HG03280 (cell line): ENCODE measurements around the gene MYH7B.

ENCODE experiments used
- ATAC-seq: cut with Tn5 transposase; IDR thresholded peaks from one replicate; pipeline ENCODE4 v1.9.1; 2021; ENCODE audit warnings: mild to moderate bottlenecking, moderate library complexity; ENCODE audit not compliant: unreplicated experiment

Gene MYH7B

GRCh38 chr20:34971561-34972235, 16.0 kb downstream of the MYH7B start:
- ATAC-seq, result no peak

DNA sequence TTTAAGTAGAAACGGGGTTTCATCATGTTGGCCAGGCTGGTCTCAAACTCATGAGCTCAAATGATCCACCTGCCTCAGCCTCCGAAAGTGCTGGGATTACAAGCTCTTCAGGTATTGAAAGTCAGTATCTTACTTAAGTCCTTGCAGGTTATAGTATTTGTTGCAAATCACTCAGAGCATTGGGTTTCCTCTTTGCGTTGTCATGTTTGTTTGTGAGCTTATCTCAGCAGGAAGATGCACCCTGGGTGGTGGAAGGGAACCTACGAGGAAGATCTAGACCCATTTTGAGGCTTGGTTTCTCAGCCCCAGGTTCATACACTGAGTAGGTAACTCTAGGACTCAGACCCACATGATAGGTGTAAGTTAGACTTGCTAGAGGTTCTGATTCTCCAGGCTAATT, 18.6 kb downstream of the MYH7B start:
- no peak for ATAC-seq

DNA sequence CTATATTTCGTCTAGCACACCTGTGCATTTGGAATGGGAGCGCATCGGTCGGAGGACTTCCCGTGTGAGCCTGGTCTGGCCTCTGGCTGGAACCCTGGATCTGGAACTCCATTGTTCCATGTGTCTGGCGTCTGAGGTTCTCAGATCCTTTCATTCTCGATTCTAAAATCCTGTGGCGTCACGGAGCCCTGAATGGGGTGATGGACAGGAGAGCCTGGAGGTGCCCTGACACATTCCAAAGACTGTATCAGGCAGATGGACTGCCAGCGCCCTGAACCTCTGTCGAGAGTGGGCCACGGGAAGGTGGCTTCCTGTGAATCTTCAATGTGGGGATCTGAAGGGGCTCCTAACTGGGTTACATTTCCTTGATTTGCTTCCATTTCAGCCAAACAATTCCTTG, 20.6 kb downstream of the MYH7B start:
- ATAC-seq, result no peak

DNA sequence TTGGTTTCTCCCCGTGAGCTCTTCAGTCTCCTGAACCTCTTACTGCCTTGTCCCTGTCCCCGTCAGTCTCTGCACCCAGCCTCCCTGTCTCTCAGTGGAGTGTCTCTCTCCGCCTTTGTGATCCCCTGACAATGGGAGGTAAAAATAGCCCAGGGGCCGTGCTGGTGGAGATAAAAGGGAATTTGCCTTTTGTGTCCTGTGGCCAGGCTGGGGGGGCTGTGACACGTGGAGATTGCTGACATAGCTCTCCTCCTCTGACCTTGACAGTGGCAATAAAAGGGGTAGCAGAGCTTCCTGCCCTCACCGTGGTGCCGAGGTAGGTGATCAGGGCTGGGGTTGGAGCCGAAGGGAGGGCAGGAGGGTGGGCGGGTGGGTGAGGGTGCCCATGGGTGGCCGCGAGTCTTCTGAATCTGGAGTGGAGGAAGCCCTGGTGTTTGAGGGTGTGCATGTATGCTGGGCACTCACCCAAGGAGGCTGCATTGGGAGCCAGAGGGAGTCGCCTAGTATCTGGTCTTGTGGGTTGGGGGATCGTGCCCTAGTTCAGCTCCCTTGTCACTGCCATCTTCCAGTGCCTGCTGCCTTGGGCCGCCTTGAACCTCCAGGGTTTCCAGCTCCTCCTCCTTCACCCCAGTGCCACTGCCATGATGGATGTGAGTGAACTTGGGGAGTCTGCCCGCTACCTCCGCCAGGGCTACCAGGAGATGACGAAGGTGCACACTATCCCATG, 21.9 kb downstream of the MYH7B start:
- no peak for ATAC-seq

GRCh38 chr20:34978092-34978744, 22.6 kb downstream of the MYH7B start:
- ATAC-seq, result no peak

DNA sequence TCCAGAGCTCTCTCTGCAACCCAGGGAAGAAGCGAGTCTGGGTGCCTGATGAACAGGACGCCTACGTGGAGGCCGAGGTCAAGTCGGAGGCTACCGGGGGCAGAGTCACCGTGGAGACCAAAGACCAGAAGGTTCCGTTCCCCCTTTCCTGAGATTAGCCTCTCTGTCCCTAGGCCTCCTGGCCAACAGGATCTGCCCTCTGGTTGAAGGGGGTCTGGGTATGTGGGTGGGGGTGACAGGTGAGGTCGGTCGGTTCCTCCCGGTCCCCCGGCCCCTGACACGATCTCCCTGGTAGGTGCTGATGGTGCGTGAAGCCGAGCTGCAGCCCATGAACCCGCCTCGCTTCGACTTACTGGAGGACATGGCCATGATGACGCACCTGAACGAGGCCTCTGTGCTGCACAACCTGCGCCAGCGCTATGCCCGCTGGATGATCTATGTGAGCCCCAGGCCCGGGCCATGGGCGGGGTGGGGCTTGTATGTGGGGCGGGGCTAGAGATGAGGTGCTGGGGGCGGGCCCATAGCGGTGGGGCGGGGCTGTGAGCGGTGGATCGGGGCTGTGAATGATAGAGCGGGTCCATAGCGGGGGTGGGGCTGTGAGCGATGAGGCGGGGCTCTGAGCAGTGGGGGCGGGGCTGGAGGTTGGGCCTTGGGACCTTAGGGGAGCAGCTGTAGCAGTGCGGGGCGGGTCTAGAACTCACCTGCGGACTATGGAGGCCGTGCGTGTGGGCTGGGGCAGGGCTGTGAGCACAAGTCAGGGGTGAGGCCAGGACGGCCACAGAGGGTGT, 23.9 kb downstream of the MYH7B start:
- ATAC-seq, result no peak

DNA sequence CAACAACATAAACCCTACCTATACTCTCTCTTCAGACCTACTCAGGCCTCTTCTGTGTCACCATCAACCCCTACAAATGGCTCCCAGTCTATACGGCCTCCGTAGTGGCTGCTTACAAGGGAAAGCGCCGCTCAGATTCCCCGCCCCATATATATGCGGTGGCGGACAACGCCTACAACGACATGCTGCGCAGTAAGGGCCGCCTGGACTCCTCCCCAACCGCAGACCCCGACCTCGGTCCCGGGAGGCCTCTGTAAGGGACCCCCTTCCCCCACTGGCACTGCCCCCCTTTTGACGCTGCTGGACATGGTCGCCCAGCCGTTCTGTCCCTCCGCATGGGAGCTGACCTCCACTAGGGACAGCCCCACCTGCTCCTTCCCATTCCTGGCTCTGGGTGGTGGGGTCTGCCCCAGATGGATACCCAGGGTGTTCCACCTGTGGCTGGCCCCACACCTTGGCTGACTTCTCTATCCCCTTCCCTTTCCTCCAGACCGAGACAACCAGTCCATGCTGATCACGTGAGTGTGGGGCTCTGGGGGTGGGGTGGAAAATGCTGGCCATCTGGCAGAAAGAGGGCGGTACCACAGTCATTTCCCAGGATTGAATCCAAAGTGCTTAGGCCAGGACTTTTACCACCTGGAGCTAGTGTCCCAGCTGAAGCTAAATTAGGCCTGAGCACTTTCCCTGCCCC, 25.0 kb downstream of the MYH7B start:
- ATAC-seq, result no peak

DNA sequence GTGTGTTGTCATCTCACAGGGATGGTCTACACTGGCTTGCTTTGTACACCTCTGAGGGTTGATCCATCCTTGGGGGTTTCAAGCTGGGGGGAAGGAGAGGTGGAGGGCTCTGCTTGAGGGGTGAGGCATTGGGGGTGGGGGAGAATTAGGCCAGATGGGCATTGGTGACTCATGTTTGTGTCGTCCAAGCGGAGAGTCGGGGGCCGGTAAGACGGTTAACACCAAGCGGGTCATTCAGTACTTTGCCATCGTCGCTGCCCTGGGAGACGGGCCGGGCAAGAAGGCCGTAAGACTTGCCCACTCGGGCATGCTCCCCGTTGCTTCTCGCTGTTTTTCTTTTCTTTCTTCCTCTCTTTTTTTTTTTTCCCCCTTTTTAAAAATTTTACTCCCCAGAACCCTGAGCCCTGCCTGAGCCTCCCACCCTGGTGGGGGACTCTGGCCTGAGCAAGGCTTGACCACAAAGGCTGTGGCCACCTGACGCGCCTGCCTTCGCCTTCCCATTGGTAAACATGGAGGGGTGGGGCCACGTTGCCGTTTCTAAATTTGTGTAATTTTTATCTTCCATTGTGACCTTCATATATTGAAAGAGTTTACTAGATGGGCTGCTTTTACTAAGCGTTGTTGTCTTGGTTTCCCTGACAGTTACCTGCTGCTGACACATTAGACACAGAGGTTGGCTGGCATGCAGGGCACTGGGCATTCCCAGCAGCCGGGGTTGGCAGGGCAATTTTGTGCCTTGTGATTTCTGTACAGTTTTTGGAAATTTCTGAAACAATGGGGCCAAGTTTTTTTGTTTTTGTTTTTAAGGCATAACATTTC, 26.8 kb downstream of the MYH7B start:
- no peak for ATAC-seq

DNA sequence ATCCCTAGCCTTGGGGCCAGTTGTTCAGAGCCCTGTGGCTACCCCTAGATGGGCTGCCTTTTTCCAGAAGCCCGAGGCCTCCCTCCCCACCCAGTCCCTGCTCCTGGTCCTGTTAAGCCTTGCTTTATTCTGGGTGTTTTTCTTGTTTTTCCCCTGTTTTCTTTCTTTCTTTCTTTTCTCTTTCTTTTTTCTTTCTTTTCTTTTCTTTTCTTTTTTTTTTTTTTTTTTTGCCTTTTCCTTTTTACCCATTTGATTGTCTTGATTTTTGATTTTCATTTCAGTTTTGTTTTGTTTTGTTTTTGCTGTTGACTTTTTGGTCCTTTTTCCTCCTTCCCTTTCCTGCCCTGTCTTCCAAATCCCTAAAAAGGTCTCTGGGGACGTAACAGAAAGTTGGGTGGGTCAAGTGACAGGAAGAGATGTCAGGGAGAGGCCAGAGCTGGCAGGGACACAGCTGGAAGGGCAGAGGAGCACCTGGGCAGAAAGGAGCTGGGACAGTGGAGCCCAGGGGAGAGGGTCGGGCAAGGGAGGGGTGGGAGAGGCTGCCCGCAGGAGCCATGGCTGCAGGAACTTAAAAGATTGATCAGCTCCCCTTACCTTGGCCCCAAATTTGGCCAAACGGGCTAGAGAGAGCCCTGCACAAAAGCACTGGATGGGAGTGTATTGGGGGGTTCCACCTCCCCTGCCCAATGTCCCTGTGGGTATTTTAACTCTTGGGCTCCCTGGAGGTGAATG, 27.6 kb downstream of the MYH7B start:
- no peak for ATAC-seq

- ATAC-seq, result no peak
Observed at GRCh38 chr20:34983995-34984735, 28.5 kb downstream of the MYH7B start.

- ATAC-seq, result no peak
Observed at GRCh38 chr20:34984756-34985261, 29.1 kb downstream of the MYH7B start.

- no peak for ATAC-seq
Observed at GRCh38 chr20:34985461-34986310, 30.0 kb downstream of the MYH7B start.

DNA sequence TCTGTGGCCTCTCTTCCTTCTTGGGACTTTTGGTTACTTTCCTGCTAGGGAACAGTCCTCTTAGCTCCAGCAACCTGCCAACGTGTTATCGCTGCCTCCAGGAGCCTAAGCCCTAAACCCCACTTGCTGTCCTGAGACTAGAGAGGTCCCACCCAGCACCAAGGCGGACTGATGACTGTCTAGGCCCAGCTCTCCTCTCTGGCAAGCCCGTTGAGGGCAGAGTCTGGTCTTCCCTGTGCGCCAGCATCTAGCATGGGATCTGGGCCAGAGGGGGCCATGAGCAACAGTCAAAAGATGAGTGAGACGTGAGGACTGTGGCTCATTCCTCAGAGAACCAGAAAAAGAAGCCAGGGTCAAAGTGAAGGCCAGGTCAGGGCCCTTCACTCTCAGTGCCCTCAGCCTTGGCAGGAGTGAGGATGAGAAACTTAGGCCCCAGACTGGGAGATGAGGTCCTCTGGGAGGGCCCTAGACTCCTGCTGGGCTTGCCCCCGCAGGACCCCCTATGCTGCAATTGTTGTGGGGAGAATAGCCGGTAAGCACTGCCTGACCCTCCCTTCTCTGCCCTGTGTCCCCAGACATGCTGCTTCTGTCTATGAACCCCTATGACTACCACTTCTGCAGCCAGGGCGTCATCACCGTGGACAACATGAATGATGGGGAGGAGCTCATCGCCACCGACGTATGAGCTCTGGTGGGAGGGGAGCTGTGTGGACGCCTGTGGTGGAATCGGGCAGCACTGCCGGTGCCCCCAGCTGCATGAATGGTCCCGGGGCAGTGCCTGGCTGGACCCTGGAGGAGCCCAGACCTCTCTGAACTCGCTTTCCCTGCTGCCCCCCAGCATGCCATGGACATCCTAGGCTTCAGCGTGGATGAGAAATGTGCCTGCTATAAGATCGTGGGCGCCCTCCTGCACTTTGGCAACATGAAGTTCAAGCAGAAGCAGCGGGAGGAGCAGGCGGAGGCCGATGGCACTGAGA, 30.9 kb downstream of the MYH7B start:
- no peak for ATAC-seq

DNA sequence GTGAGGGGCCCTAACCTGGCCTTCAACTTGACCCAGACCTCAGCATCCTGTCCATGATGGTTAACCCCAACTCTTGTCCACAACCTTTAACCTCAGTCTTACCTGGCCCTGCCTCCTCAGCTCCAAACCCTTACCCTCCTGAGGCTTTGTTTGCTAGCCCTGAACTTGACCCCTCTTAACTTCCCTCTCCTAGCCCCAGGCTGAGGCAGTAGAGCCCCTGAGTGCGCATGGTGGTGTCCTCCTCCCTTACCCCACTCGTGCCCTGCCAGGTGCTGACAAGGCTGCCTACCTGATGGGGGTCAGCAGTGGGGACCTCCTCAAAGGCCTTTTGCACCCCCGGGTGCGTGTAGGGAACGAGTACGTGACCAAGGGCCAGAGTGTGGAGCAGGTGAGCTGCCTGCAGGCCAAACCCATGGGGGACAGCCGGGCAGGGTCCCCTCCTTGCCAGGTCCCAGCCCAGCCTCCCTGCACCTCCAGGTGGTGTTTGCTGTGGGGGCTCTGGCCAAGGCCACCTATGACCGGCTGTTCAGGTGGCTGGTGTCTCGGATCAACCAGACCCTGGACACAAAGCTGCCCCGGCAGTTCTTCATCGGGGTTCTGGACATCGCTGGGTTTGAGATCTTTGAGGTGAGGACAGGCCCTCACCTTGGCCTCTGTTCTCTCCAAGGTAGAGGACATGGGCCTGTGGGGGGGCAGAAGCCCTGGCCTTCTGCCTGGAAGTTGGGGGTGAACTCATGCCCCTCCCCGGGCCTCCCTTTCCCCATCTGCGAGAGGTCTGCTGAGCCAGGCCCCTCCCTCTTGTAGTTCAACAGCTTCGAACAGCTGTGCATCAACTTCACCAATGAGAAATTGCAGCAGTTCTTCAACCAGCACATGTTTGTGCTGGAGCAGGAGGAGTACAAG, 31.9 kb downstream of the MYH7B start:
- no peak for ATAC-seq

DNA sequence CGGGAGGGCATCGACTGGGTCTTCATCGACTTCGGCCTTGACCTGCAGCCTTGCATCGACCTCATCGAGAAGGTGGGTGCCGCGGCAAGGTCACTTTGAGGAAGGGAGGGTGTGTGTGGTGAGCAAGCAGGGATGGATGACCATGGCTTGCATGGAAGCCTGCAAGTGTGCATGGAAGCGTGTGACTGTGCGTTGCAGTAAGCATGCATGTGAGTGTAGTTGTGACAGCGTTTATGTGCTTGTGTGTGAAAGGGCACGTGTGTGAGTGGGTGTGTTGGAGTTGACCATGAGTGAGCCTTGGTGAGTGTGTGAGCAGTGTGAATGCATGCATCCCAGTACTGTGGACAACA, 32.5 kb downstream of the MYH7B start:
- ATAC-seq, result no peak
